Esophagus squamous epithelium (tissue), 5 donors: ENCODE measurements around the gene GRK2. TPM values are rescaled to one million over a fixed set of nuclear protein-coding genes. Genes with fewer than 3 reads are reported as not detected.
"Not testable (repeated sequence)": the region's sequence is repeated elsewhere in the genome, so short reads cannot be mapped to it uniquely, and the experiment has no call there.

ENCODE experiments used
- DNase-seq: peaks from one replicate; lab custom pipeline; 2025; lab: John Stamatoyannopoulos, UW
- H3K27ac ChIP-seq, 4 donors: fragments of 200-600 bp; sonication (generic); one replicate each; pipeline ENCODE4 v1.5.1; 2016 to 2019; ENCODE audit warnings: mild to moderate bottlenecking in 1 of 4
- H3K27me3 ChIP-seq, 4 donors: fragments of 200-600 bp; sonication (generic); 1 replicate in 3 of 4; 2 replicates in 1 of 4; pipeline versions ENCODE4 v1.5.1 to v1.6.0; 2017 to 2021; ENCODE audit warnings: antibody characterized with exemption in 1 of 4
- H3K36me3 ChIP-seq, 3 donors: fragments of 200-600 bp; sonication (generic); one replicate each; pipeline ENCODE4 v1.5.1; 2016 to 2019
- H3K4me1 ChIP-seq, 3 donors: fragments of 200-600 bp; sonication (generic); one replicate each; pipeline ENCODE4 v1.5.1; 2017 to 2019
- H3K4me3 ChIP-seq, 4 donors: fragments of 200-600 bp; sonication (generic); 1 replicate in 3 of 4; 2 replicates in 1 of 4; pipeline ENCODE4 v1.5.1; 2016 to 2019; ENCODE audit warnings: mild to moderate bottlenecking in 2 of 4, moderate library complexity in 1 of 4
- H3K9me3 ChIP-seq, 3 donors: fragments of 200-600 bp; sonication (generic); one replicate each; pipeline ENCODE4 v1.5.1; 2016 to 2019
- POLR2A ChIP-seq, 4 donors: fragments of 450-650 bp; IDR thresholded peaks; one replicate each; pipeline ENCODE4 v1.6.1; 2017; ENCODE audit warnings: antibody characterized with exemption in 4 of 4, mild to moderate bottlenecking in 4 of 4, moderate library complexity in 3 of 4
- WGBS, 2 donors: methylation state at CpG; one replicate each; pipeline ENCODE4 v1.1.5; 2018; 5-methylcytosine and 5-hydroxymethylcytosine counted together
- intact Hi-C: fragments of 100-400 bp; cut with DNase I; formaldehyde crosslinking; loops from one replicate; pipeline ENCODE4 v1.15.0; 2022
- total RNA-seq, 4 donors: library from RNA; depleted of rRNA; stranded (reverse); fragments of >200 nt; gene quantifications; one replicate each; pipeline ENCODE4 v1.1.0, GENCODE V29; 2016
- TF ChIP-seq, protein P1 (sequence below), 6 experiments: fragments of 450-650 bp in 4 of 6; fragments of 200-600 bp in 2 of 6; sonication (generic) in 2 of 6; IDR thresholded peaks; one replicate each; pipeline ENCODE4 v1.5.1; 2016 to 2019; ENCODE audit warnings: antibody characterized with exemption in 6 of 6, mild to moderate bottlenecking in 4 of 6, moderate library complexity in 4 of 6
- donor health status: DM: yes; HTN: yes; CAD: no.

Gene GRK2
- 10 to 100 TPM; 54.1 to 93.2 (median 68.5) TPM for total RNA-seq

DNA sequence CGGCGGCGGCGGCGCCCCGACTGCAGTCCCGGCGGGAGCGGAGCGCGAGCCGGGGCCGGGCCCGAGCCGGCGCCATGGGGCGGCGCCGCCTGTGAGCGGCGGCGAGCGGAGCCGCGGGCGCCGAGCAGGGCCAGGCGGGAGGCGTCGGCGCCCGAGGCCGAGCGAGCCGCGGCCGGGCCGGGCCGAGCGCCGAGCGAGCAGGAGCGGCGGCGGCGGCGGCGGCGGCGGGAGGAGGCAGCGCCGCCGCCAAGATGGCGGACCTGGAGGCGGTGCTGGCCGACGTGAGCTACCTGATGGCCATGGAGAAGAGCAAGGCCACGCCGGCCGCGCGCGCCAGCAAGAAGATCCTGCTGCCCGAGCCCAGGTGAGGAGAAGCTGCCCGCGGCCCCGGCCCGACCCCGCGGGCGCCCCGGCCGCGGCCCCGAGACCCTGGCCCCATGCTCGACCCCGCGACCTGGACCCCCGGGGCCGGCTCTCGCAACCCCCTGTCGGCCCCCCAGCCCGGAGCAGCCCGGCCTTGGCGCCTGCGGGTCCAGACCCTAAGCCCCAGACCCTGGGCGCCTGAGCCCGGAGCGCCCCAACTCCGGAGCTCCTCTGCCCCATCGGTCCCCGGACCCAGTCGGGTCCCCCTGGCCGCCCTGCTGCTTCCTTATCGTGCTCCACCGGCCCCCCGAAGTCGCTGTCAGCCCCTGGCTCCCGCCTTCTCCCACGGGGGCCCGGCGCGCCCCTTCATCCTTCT is at the start of gene GRK2:
Gene GRK2 (plus strand): TSS at position 25 of the 739 bp plus-strand sequence. CDS start 227 bp downstream, at position 252.
- peak within 1 kb of the TSS; percentile 93 to 98 (median 96) for H3K27ac ChIP-seq
- TF ChIP-seq, protein P1, sequence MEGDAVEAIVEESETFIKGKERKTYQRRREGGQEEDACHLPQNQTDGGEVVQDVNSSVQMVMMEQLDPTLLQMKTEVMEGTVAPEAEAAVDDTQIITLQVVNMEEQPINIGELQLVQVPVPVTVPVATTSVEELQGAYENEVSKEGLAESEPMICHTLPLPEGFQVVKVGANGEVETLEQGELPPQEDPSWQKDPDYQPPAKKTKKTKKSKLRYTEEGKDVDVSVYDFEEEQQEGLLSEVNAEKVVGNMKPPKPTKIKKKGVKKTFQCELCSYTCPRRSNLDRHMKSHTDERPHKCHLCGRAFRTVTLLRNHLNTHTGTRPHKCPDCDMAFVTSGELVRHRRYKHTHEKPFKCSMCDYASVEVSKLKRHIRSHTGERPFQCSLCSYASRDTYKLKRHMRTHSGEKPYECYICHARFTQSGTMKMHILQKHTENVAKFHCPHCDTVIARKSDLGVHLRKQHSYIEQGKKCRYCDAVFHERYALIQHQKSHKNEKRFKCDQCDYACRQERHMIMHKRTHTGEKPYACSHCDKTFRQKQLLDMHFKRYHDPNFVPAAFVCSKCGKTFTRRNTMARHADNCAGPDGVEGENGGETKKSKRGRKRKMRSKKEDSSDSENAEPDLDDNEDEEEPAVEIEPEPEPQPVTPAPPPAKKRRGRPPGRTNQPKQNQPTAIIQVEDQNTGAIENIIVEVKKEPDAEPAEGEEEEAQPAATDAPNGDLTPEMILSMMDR (IDR thresholded peaks at IDR 0.05), result peak in 1 of 6 experiments; percentile 11
- no peak for TF ChIP-seq POLR2A (IDR thresholded peaks at IDR 0.05)
- H3K4me1 ChIP-seq, result peaks cover 78 to 93% (median 87%) of the 10 kb centered on the region in 3 donors
- H3K9me3 ChIP-seq, result no peaks in the 10 kb centered on the region
- H3K4me3 ChIP-seq, result peak within 1 kb of the TSS; percentile 94 to 99 (median 96)
- H3K27me3 ChIP-seq, result no peaks in the 10 kb centered on the region
- WGBS, 2 donors, result 0% methylated on average over 6 of the region's 103 CpGs
- DNase-seq, result no peak
- H3K36me3 ChIP-seq, result peaks cover 8 to 25% (median 15%) of the 10 kb centered on the region in 3 donors
- intact Hi-C loops, result loop anchor here (5.0 kb wide), 1 partner anchor 51 kb away; no protein-coding TSS in a partner anchor

DNA sequence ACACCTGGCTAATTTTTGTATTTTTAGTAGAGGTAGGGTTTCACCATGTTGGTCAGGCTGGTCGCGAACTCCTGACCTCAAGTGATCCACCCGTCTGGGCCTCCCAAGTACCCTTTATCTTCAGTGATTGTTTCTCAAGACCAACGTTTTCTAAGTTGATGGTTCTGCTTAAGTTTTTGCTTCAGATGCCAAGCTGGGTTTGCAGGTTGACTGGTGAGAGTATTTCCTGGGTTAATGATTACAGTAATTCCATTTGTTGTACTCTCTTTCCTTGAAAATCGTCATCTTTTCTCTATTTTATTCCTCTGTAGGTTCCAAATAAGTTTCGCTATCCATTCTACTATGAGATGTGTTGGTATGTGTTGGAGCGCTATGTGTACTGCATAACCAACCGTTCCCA is 38.5 kb upstream of the GRK2 start:
- H3K36me3 ChIP-seq, result peaks cover 0 to 100% (median 47%) of the 10 kb centered on the region in 3 donors
- intact Hi-C loops, result no loop called here
- H3K4me1 ChIP-seq, result no peaks in the 10 kb centered on the region
- H3K4me3 ChIP-seq, result no peak overlapping the region
- no peak overlapping the region for H3K27ac ChIP-seq
- no peak for DNase-seq
- H3K27me3 ChIP-seq, result no peaks in the 10 kb centered on the region
- H3K9me3 ChIP-seq, result no peaks in the 10 kb centered on the region
- TF ChIP-seq, protein P1 (IDR thresholded peaks at IDR 0.05), result no peak
- TF ChIP-seq POLR2A (IDR thresholded peaks at IDR 0.05), result no peak
- WGBS, 2 donors, result 91 to 92% methylated on average over 7 to 8 of the region's 8 CpGs

DNA sequence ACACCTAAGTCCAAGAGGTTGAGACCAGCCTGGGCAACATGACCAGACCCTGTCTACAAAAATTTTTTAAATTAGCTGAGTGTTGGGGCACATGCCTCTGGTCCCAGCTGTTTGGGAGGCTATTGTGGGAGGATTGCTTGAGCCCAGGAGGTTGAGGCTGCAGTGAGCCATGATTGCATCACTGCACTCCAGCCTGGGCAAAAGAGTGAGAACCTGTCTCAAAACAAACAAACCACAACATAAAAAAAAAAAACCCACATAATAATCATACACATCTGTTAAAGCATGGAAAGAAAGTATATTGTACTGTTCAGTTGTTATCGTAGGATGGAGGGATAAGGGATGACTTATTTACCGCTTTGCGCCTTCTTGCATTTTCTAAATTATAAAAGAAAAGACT is 35.9 kb upstream of the GRK2 start:
- intact Hi-C loops, result no loop called here
- DNase-seq, result no peak
- H3K36me3 ChIP-seq, result peaks cover 0 to 93% (median 41%) of the 10 kb centered on the region in 3 donors
- H3K4me1 ChIP-seq, result peaks cover 0 to 15% (median 0%) of the 10 kb centered on the region in 3 donors
- H3K27ac ChIP-seq, result no peak overlapping the region
- H3K4me3 ChIP-seq, result no peak overlapping the region
- WGBS, 2 donors, result 92 to 95% methylated on average over 3 of the region's 3 CpGs
- H3K9me3 ChIP-seq, result no peaks in the 10 kb centered on the region
- TF ChIP-seq, protein P1 (IDR thresholded peaks at IDR 0.05), result no peak
- no peak for TF ChIP-seq POLR2A (IDR thresholded peaks at IDR 0.05)
- H3K27me3 ChIP-seq, result no peaks in the 10 kb centered on the region

DNA sequence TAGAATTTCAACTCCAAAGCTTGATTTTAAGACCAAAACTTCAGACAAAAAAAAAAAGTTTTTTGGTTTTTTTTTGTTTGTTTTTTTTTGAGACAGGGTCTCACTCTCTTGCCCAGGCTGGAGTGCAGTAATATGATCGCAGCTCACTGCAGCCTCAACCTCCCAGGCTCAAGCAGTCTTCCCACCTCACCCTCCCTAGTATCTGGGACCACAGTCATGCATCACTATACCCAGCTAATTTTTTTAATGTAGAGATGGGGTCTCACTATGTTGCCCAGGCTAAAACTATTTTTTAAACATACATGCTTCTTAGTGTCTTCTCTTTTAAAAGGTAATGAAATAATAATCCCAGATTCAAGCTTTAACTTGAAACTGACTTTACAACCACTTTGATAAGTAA is 35.4 kb upstream of the GRK2 start:
- Histone ChIP-seq H3K27me3 (no peaks in the 10 kb centered on the region), H3K4me3 (no peak overlapping the region), H3K27ac (no peak overlapping the region), H3K36me3 (peaks cover 0 to 93% (median 36%) of the 10 kb centered on the region in 3 donors), H3K4me1 (peaks cover 0 to 15% (median 0%) of the 10 kb centered on the region in 3 donors), H3K9me3 (no peaks in the 10 kb centered on the region)
- 94 to 100% methylated on average over 1 of the region's 1 CpG for WGBS, 2 donors
- no peak for DNase-seq
- TF ChIP-seq, protein P1 (IDR thresholded peaks at IDR 0.05), result no peak
- TF ChIP-seq POLR2A (IDR thresholded peaks at IDR 0.05), result no peak
- intact Hi-C loops, result no loop called here

DNA sequence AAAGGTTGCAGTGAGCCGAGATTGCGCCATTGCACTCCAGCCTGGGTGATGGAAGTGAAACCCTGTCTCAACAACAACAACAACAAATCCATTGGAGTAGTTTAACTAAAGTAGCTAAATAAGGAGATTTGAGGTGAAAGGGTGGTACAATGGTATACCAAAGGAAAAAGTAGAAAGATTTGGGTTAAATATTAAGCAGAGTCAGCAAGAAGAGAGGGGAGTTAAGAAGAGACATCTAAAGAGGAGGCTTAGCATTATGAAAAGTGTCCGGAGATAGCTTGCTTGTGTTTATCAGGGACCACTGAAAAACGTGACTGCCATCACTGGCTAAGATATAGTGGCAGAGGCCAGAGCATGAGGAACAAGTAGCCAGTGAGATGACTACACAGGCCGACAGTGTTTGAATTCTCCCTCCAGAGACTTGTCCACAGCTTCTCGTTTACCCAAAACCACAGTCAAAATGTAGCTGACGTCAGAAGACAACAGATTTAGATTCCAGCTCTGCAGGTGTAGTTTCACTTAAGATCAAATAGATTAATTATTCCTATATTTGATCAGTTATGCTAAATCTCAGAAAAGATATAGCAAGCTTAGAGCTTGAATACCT is 32.6 kb upstream of the GRK2 start:
- peaks cover 0 to 86% (median 25%) of the 10 kb centered on the region in 3 donors for H3K36me3 ChIP-seq
- WGBS, 2 donors, result 63 to 70% methylated on average over 5 to 7 of the region's 7 CpGs
- TF ChIP-seq POLR2A (IDR thresholded peaks at IDR 0.05), result no peak
- TF ChIP-seq, protein P1 (IDR thresholded peaks at IDR 0.05), result no peak

DNA sequence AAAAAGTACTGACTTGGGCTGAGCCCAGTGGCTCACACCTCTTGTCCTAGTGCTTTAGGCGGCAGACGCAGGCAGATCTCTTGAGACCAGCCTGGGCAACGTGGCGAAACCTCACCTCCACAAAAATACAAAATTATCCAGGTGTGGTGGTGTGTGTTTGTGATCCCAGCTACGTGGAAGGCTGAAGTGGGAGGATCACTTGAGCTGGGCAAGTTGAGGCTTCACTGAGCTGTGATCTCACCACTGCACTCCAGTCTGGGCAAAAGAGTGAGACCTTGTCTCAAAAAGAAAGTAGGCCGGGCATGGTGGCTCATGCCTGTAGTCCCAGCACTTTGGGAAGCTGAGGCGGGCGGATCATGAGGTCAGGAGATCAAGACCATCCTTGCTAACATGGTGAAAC is 31.7 kb upstream of the GRK2 start:
- Histone ChIP-seq H3K27ac (peak overlapping the region; percentile 25 to 57 (median 46)), H3K4me1 (peaks cover 7 to 34% (median 14%) of the 10 kb centered on the region in 3 donors), H3K36me3 (peaks cover 0 to 78% (median 22%) of the 10 kb centered on the region in 3 donors)
- 52 to 54% methylated on average over 8 of the region's 8 CpGs for WGBS, 2 donors
- intact Hi-C loops, DNase-seq, H3K4me3 ChIP-seq, H3K27me3 ChIP-seq, H3K9me3 ChIP-seq: not testable (repeated sequence)

More for the DNA sequence above, 32.6 kb upstream of the GRK2 start:
- H3K27ac ChIP-seq, result peak overlapping the region in 2 of 4 donors; percentile 40 to 57
- intact Hi-C loops, result no loop called here
- H3K27me3 ChIP-seq, result no peaks in the 10 kb centered on the region
- no peaks in the 10 kb centered on the region for H3K9me3 ChIP-seq
- no peak for DNase-seq
- H3K4me1 ChIP-seq, result peaks cover 2 to 25% (median 5%) of the 10 kb centered on the region in 3 donors
- no peak overlapping the region for H3K4me3 ChIP-seq
